Transverse colon (tissue), 4 donors: ENCODE measurements around the gene MRPL2. TPM values are rescaled to one million over a fixed set of nuclear protein-coding genes. Genes with fewer than 3 reads are reported as not detected.

Experiments
- DNase-seq: peaks from one replicate; pipeline ENCODE4 v3.0.0-alpha.2; 2019
- H3K27ac ChIP-seq, 4 donors: fragments of 200-600 bp; sonication (generic); 2 replicates each; pipeline ENCODE4 v1.5.1; 2016 to 2018; ENCODE audit warnings: inconsistent platforms in 4 of 4
- H3K27me3 ChIP-seq: fragments of 200-600 bp; sonication (generic); 2 replicates; pipeline ENCODE4 v1.5.1; 2017; ENCODE audit warnings: inconsistent platforms
- H3K36me3 ChIP-seq, 4 donors: fragments of 200-600 bp; sonication (generic); 2 replicates each; pipeline ENCODE4 v1.5.1; 2017 to 2019; ENCODE audit warnings: inconsistent platforms in 4 of 4
- H3K4me1 ChIP-seq, 4 donors: fragments of 200-600 bp; sonication (generic); 2 replicates each; pipeline ENCODE4 v1.5.1; 2017 to 2020; ENCODE audit warnings: inconsistent platforms in 4 of 4
- H3K4me3 ChIP-seq, 4 donors: fragments of 200-600 bp; sonication (generic); 1 replicate in 1 of 4; 2 replicates in 3 of 4; pipeline versions ENCODE4 v1.5.1 to v1.6.1; 2017 to 2019; ENCODE audit warnings: inconsistent platforms in 4 of 4
- H3K9me3 ChIP-seq, 2 donors: fragments of 200-600 bp; sonication (generic); 2 replicates each; pipeline ENCODE4 v1.5.1; 2017 to 2019; ENCODE audit warnings: inconsistent platforms in 2 of 2
- CTCF ChIP-seq, 5 experiments: fragments of 200-600 bp in 3 of 5; fragments of 450-650 bp in 2 of 5; sonication (generic) in 3 of 5; IDR thresholded peaks; 1 replicate in 2 of 5; 2 replicates in 3 of 5; pipeline ENCODE4 v1.5.1; 2016 to 2017; ENCODE audit warnings: antibody characterized with exemption in 5 of 5, inconsistent platforms in 3 of 5, mild to moderate bottlenecking in 2 of 5, moderate library complexity in 1 of 5
- EP300 ChIP-seq: sonication (generic); formaldehyde crosslinking; IDR thresholded peaks from one replicate; pipeline ENCODE4 v1.6.1; 2017; ENCODE audit warnings: antibody characterized with exemption, low read depth
- POLR2A ChIP-seq: fragments of 450-650 bp; IDR thresholded peaks from one replicate; pipeline ENCODE4 v1.6.1; 2016; ENCODE audit warnings: antibody characterized with exemption, mild to moderate bottlenecking, moderate library complexity
- POLR2AphosphoS5 ChIP-seq, 3 donors: sonication (generic); formaldehyde crosslinking; IDR thresholded peaks; one replicate each; pipeline ENCODE4 v1.6.1; 2016; ENCODE audit warnings: antibody characterized with exemption in 3 of 3
- WGBS, 2 donors: methylation state at CpG; one replicate each; pipeline ENCODE4 v1.1.5; 2018; ENCODE audit warnings: low coverage in 1 of 2; 5-methylcytosine and 5-hydroxymethylcytosine counted together
- in situ Hi-C, 4 donors: fragments of 200-750 bp; cut with MboI; loops; one replicate each; pipeline versions ENCODE4 v1.15.0 to v1.15.1; 2017; ENCODE audit warnings: low sequenced_read_pairs in 3 of 4, low pct_ligation_motif_present in 1 of 4, low pct_unique_long_range_greater_than_20kb in 1 of 4
- intact Hi-C: fragments of 100-400 bp; cut with DNase I; formaldehyde crosslinking; loops from one replicate; pipeline ENCODE4 v1.15.1; 2023; ENCODE audit warnings: low total_unique reads
- total RNA-seq, 4 donors: library from RNA; depleted of rRNA; stranded (reverse); fragments of >200 nt; gene quantifications; one replicate each; pipeline ENCODE4 v1.1.0, GENCODE V29; 2016

The MRPL2 gene
- total RNA-seq, 4 donors from 2014 or later = 5.8 to 54.2 (median 34.3) TPM

DNA sequence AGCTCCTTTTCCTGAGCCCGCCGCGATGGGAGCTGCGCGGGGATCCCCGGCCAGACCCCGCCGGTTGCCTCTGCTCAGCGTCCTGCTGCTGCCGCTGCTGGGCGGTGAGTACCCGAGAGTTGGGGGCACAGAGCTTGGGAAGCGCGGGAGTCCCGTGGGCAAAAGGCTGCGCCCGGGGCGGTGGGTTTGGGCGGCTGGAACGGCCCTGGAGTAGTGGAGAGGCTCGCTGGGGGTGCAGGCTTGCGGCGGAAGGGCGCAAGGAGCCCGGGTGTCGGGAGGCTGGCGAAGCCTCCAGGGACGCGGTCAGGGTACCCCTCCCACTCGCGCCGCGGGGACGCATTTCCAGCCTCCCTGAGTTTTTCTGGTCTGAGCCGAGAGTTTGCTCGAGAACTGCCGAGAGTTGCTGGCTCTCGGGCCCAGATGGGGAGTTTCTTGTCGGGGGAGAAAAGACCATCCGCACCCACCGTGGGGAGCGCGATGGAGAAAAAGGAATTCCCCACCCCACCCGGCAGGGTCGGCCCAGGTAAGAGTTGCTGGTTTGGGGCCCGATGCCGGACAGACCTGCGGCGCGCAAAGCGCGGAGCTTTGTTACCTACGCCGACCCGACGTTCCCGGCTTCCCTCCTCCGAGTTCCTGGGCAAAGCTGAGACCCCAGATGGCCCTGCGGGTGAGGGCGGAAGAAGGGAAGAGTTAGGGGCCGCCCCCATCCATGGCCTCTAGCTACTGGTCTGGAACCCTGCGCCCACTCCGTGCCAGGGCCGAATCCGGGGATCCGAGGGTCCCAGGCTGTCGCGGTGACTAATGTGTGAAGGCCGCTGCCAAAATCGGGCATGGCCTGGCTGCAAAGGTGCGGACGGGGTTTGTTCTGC is 17.5 kb upstream of the MRPL2 start:
- Histone ChIP-seq H3K27me3 (peaks cover 13% of the 10 kb centered on the region), H3K4me1 (peaks cover 0 to 17% (median 10%) of the 10 kb centered on the region in 4 donors), H3K27ac (peak overlapping the region; percentile 48 to 69 (median 49)), H3K36me3 (peaks cover 0 to 14% (median 0%) of the 10 kb centered on the region in 4 donors), H3K9me3 (no peaks in the 10 kb centered on the region), H3K4me3 (peak overlapping the region; percentile 25 to 60 (median 46))
- in situ Hi-C loops (no loop called here), intact Hi-C loops (loop anchor here (5.0 kb wide), 1 partner anchor 66 kb away; no protein-coding TSS in a partner anchor)
- WGBS, 2 donors = 0 to 2% methylated on average over 4 to 66 of the region's 72 CpGs
- DNase-seq = no peak
- TF ChIP-seq POLR2A (no peak), EP300 (no peak), CTCF (IDR thresholded peaks at IDR 0.05) (no peak), POLR2AphosphoS5 (IDR thresholded peaks at IDR 0.05) (no peak)

- Histone ChIP-seq H3K9me3 (no peaks in the 10 kb centered on the region), H3K4me1 (peaks cover 0 to 17% (median 10%) of the 10 kb centered on the region in 4 donors), H3K27ac (peak within 1 kb of the TSS; percentile 48 to 69 (median 49)), H3K36me3 (peaks cover 0 to 14% (median 0%) of the 10 kb centered on the region in 4 donors), H3K4me3 (peak within 1 kb of the TSS; percentile 25 to 60 (median 46)), H3K27me3 (peaks cover 13% of the 10 kb centered on the region)
- in situ Hi-C loops (no loop called here), intact Hi-C loops (loop anchor here (5.0 kb wide), 1 partner anchor 66 kb away; no protein-coding TSS in a partner anchor)
- DNase-seq = no peak
- 36% methylated on average over 8 of the region's 60 CpGs; no CpG with 5 or more reads in 1 of the 2 donors for WGBS, 2 donors
- TF ChIP-seq EP300 (no peak), POLR2A (no peak), CTCF (IDR thresholded peaks at IDR 0.05) (no peak), POLR2AphosphoS5 (IDR thresholded peaks at IDR 0.05) (no peak)
Observed at GRCh38 chr6:43075670-43076463, 16.6 kb upstream of the MRPL2 start, which contains the start of gene PTK7. Gene PTK7 (plus strand): TSS chr6:43076314. CDS start chr6:43076489, 175 bp downstream.

DNA sequence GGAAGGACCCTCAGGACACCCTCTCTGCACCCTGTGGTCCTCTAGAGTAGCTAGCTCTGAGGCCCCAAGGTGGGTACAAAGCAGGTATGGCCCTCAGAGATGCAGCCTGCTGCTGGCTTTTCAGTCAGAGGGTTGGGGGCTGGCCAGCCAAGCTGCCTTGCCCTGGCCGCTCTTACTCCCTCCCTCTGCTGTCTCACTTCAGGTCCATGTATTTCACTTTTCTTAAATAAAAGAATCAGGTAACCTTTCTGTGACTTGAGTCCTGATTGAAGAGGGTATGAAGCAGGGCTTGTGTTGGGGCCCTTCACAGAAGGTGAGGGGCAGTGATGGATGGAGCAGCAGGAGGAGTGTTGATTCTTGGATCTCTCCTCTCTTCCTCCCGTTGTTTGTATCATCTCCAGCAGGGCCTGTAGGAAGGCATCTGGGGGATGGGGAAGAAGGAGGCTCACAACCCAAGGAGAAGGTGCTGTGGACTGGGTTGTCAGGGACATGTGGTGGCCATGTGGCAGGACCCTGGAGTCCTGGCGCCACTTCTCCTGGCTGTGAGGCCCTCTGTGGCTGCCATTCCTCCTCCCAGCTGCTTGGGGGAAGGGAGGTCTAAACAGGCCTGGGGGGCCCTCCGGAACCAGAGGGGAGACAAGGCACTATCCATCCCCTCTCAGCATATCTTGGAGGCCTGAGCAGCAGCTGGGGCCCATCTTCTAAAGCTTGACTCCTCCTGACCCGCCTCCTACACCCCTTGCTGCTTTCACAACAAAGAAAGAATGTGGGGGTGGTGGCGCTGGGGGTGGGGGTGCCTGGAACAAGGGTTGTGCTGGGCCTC is 15.8 kb upstream of the MRPL2 start:
- peaks cover 0 to 17% (median 10%) of the 10 kb centered on the region in 4 donors for H3K4me1 ChIP-seq
- H3K27ac ChIP-seq = peak overlapping the region in 2 of 4 donors; percentile 37 to 69
- H3K4me3 ChIP-seq = no peak overlapping the region
- no peaks in the 10 kb centered on the region for H3K9me3 ChIP-seq
- peaks cover 13% of the 10 kb centered on the region for H3K27me3 ChIP-seq
- no peak for DNase-seq
- TF ChIP-seq EP300 = no peak
- TF ChIP-seq POLR2A = no peak
- no peak for TF ChIP-seq CTCF (IDR thresholded peaks at IDR 0.05)
- TF ChIP-seq POLR2AphosphoS5 (IDR thresholded peaks at IDR 0.05) = no peak
- in situ Hi-C loops = no loop called here
- intact Hi-C loops = loop anchor here (5.0 kb wide), 2 partner anchors 67 to 1217 kb away; no protein-coding TSS in a partner anchor
- peaks cover 0 to 18% (median 3%) of the 10 kb centered on the region in 4 donors for H3K36me3 ChIP-seq
- WGBS, 2 donors = 0 to 71% methylated on average over 1 to 6 of the region's 6 CpGs
